Bronchial epithelial cell (primary cell): ENCODE results near the gene INPPL1. TPM values are rescaled to one million over a fixed set of nuclear protein-coding genes. Genes with fewer than 3 reads are reported as not detected.

Experiments used
- DNase-seq: peaks from one replicate; pipeline ENCODE4 v3.0.0-alpha.2; 2010; ENCODE audit warnings: low read depth
- FAIRE-seq: peaks from 2 replicates; lab custom pipeline; 2011; peaks lifted over from hg19 to GRCh38; lab: Jason Lieb, UNC
- H3K27me3 ChIP-seq: 2 replicates; pipeline ENCODE4 v1.5.1; 2011; ENCODE audit warnings: low read length; ENCODE audit not compliant: control insufficient read depth, insufficient read depth
- H3K36me3 ChIP-seq: 2 replicates; pipeline ENCODE4 v1.5.1; 2011; ENCODE audit warnings: low read length; ENCODE audit not compliant: control insufficient read depth, insufficient read depth
- H3K4me3 ChIP-seq: 2 replicates; pipeline ENCODE4 v1.5.1; 2011; ENCODE audit warnings: mild to moderate bottlenecking, low read depth, low read length, control low read depth
- CTCF ChIP-seq: IDR thresholded peaks from 2 replicates; pipeline ENCODE4 v1.5.1; 2011; ENCODE audit warnings: mild to moderate bottlenecking, moderate library complexity, low read length, control low read depth, inconsistent platforms; ENCODE audit not compliant: insufficient read depth, severe bottlenecking
- total RNA-seq: library from RNA; depleted of rRNA; stranded (reverse); fragments of >200 nt; gene quantifications from 2 replicates; pipeline ENCODE4 v1.2.1, GENCODE V29; 2014

Gene INPPL1
- total RNA-seq, 1 donor from 2014 or later, result 12.6 TPM

- no peaks in the 10 kb centered on the region for H3K36me3 ChIP-seq
- no peak for FAIRE-seq
- no peak overlapping the region for H3K4me3 ChIP-seq
- TF ChIP-seq CTCF, result no peak
- H3K27me3 ChIP-seq, result peaks cover 22% of the 10 kb centered on the region
- no peak for DNase-seq
These were observed 26.3 kb downstream of the INPPL1 start for GRCh38 chr11:72250661-72251464.

GRCh38 chr11:72251614-72252013 lies 27.0 kb downstream of the INPPL1 start:
- FAIRE-seq (no peak), DNase-seq (no peak)
- Histone ChIP-seq H3K36me3 (no peaks in the 10 kb centered on the region), H3K4me3 (no peak overlapping the region), H3K27me3 (peaks cover 16% of the 10 kb centered on the region)
- no peak for TF ChIP-seq CTCF

GRCh38 chr11:72253392-72253791 lies 28.8 kb downstream of the INPPL1 start:
- DNase-seq (no peak), FAIRE-seq (no peak)
- Histone ChIP-seq H3K27me3 (peaks cover 8% of the 10 kb centered on the region), H3K36me3 (no peaks in the 10 kb centered on the region), H3K4me3 (no peak overlapping the region)
- TF ChIP-seq CTCF, result no peak

GRCh38 chr11:72254299-72254993 lies 29.9 kb downstream of the INPPL1 start:
- TF ChIP-seq CTCF, result no peak
- Histone ChIP-seq H3K4me3 (no peak overlapping the region), H3K36me3 (no peaks in the 10 kb centered on the region), H3K27me3 (peaks cover 4% of the 10 kb centered on the region)
- FAIRE-seq (no peak), DNase-seq (no peak)

GRCh38 chr11:72257570-72257969 lies 33.0 kb downstream of the INPPL1 start:
- TF ChIP-seq CTCF, result no peak
- FAIRE-seq, result no peak
- Histone ChIP-seq H3K27me3 (peaks cover 2% of the 10 kb centered on the region), H3K4me3 (no peak overlapping the region), H3K36me3 (no peaks in the 10 kb centered on the region)
- DNase-seq, result no peak
